PC-3 (cell line): ENCODE data around the gene CDH13. TPM values are rescaled to one million over a fixed set of nuclear protein-coding genes. Genes with fewer than 3 reads are reported as not detected.

ENCODE experiments used
- ATAC-seq: fragments of 200-7000 bp; cut with Tn5 transposase; 2 replicates; pipeline ENCODE4 v1.9.1; 2020; ENCODE audit warnings: mild to moderate bottlenecking, moderate library complexity
- BruUV-seq: library from RNA; stranded (reverse); fragments of 400-500 nt; replicated peaks from 2 replicates; lab custom pipeline; 2021; lab: Mats Ljungman, UMichigan
- CTCF ChIA-PET: fragments of 300-600 bp; sonication (Branson Sonifier 250); formaldehyde crosslinking; loops from one replicate; lab custom pipeline; 2022; ENCODE audit warnings: antibody characterized with exemption; lab: Charles Lee
- POLR2A ChIA-PET: fragments of 300-600 bp; sonication (Branson Sonifier 250); formaldehyde crosslinking; loops from one replicate; lab custom pipeline; 2022; ENCODE audit warnings: antibody characterized with exemption; ENCODE audit not compliant: unreplicated experiment; lab: Charles Lee
- DNase-seq: peaks from one replicate; pipeline ENCODE4 v3.0.0-alpha.2; 2015
- H2AFZ ChIP-seq: fragments of 300-600 bp; sonication (generic); 2 replicates; pipeline ENCODE4 v1.6.0; 2016; ENCODE audit warnings: antibody characterized with exemption, low read length
- H3F3A ChIP-seq: fragments of 300-600 bp; sonication (generic); one replicate; pipeline ENCODE4 v1.6.0; 2017; ENCODE audit warnings: antibody characterized with exemption, low read length, control low read depth, mild to moderate bottlenecking; ENCODE audit not compliant: unreplicated experiment
- H3K27ac ChIP-seq: fragments of 300-600 bp; sonication (generic); 2 replicates; pipeline ENCODE4 v1.5.1; 2016; ENCODE audit warnings: mild to moderate bottlenecking, low read length
- H3K27me3 ChIP-seq: fragments of 300-600 bp; sonication (generic); 2 replicates; pipeline ENCODE4 v1.6.1; 2016; ENCODE audit warnings: low read length, mixed read lengths
- H3K36me3 ChIP-seq: fragments of 300-600 bp; sonication (generic); 2 replicates; pipeline ENCODE4 v1.6.1; 2016; ENCODE audit warnings: low read depth, mixed run types, low read length, mixed read lengths
- H3K4me1 ChIP-seq: fragments of 300-600 bp; sonication (generic); 2 replicates; pipeline ENCODE4 v1.5.1; 2016; ENCODE audit warnings: low read length; ENCODE audit not compliant: insufficient read depth
- H3K4me2 ChIP-seq: fragments of 300-600 bp; sonication (generic); 2 replicates; pipeline ENCODE4 v1.6.0; 2016; ENCODE audit warnings: low read length
- H3K4me3 ChIP-seq: fragments of 300-600 bp; sonication (generic); 2 replicates; pipeline ENCODE4 v1.5.1; 2016; ENCODE audit warnings: mild to moderate bottlenecking, low read length, mixed read lengths
- H3K79me2 ChIP-seq: fragments of 300-600 bp; sonication (generic); 2 replicates; pipeline ENCODE4 v1.6.1; 2017; ENCODE audit warnings: low read length, mixed read lengths
- H3K9ac ChIP-seq: fragments of 300-600 bp; sonication (generic); 2 replicates; pipeline ENCODE4 v1.6.0; 2016; ENCODE audit warnings: mild to moderate bottlenecking, low read length
- H3K9me2 ChIP-seq: fragments of 300-600 bp; sonication (generic); replicated peaks from 2 replicates; pipeline ENCODE4 v1.6.1; 2016; ENCODE audit warnings: mixed run types, low read length, mixed read lengths
- H3K9me3 ChIP-seq: fragments of 300-600 bp; sonication (generic); 2 replicates; pipeline ENCODE4 v1.6.1; 2016; ENCODE audit warnings: low read length, mixed read lengths
- H4K20me1 ChIP-seq: fragments of 300-600 bp; sonication (generic); 2 replicates; pipeline ENCODE4 v1.6.1; 2016; ENCODE audit warnings: low read length, mixed read lengths
- CTCF ChIP-seq: fragments of 300-600 bp; sonication (generic); conservative IDR thresholded peaks from 2 replicates; pipeline ENCODE4 v1.5.1; 2017; ENCODE audit warnings: antibody characterized with exemption, low read depth, mild to moderate bottlenecking, low read length
- EZH2 ChIP-seq: fragments of 300-600 bp; sonication (generic); IDR thresholded peaks from one replicate; pipeline ENCODE4 v1.6.1; 2017; ENCODE audit warnings: antibody characterized with exemption, mild to moderate bottlenecking, low read length; ENCODE audit not compliant: unreplicated experiment
- EZH2phosphoT487 ChIP-seq: fragments of 300-600 bp; sonication (generic); IDR thresholded peaks from 2 replicates; pipeline ENCODE4 v1.6.1; 2018; ENCODE audit warnings: mild to moderate bottlenecking, antibody characterized with exemption, low read length, borderline replicate concordance
- intact Hi-C: fragments of 100-400 bp; cut with micrococcal nuclease; formaldehyde crosslinking; loops from 2 replicates; pipeline ENCODE4 v1.9.0; 2023
- total RNA-seq: library from RNA; depleted of rRNA; stranded (reverse); fragments of >200 nt; gene quantifications from 2 replicates; pipeline ENCODE4 v1.2.3, GENCODE V29; 2014

CDH13 gene
- total RNA-seq, 1 experiment from 2014 or later = 0.36 TPM

GRCh38 chr16:82751020-82751419 lies 124.3 kb downstream of the CDH13 start:
- TF ChIP-seq CTCF (no peak), EZH2 (no peak), EZH2phosphoT487 (no peak)
- no peaks in the 10 kb centered on the region for H4K20me1 ChIP-seq
- no peak overlapping the region for H3K4me3 ChIP-seq
- BruUV-seq = no TSS peak
- no peak overlapping the region for H3K9ac ChIP-seq
- no peak overlapping the region for H3K27ac ChIP-seq
- intact Hi-C loops = no loop called here
- no peak for ATAC-seq
- H3K4me1 ChIP-seq = no peaks in the 10 kb centered on the region
- no peaks in the 10 kb centered on the region for H3K9me2 ChIP-seq
- no peaks in the 10 kb centered on the region for H3K9me3 ChIP-seq
- no peaks in the 10 kb centered on the region for H3K36me3 ChIP-seq
- no peak overlapping the region for H2AFZ ChIP-seq
- POLR2A ChIA-PET = no interaction called here
- no peaks in the 10 kb centered on the region for H3K79me2 ChIP-seq
- H3K4me2 ChIP-seq = no peak overlapping the region
- CTCF ChIA-PET = no interaction called here
- DNase-seq = no peak
- no peaks in the 10 kb centered on the region for H3K27me3 ChIP-seq
- no peaks in the 10 kb centered on the region for H3F3A ChIP-seq

- H3F3A ChIP-seq = no peaks in the 10 kb centered on the region
- no peaks in the 10 kb centered on the region for H3K27me3 ChIP-seq
- no TSS peak for BruUV-seq
- H3K4me1 ChIP-seq = no peaks in the 10 kb centered on the region
- H3K9ac ChIP-seq = no peak overlapping the region
- no peaks in the 10 kb centered on the region for H3K9me2 ChIP-seq
- no peak overlapping the region for H3K27ac ChIP-seq
- CTCF ChIA-PET = no interaction called here
- H3K4me2 ChIP-seq = no peak overlapping the region
- H3K4me3 ChIP-seq = no peak overlapping the region
- H3K79me2 ChIP-seq = no peaks in the 10 kb centered on the region
- H3K9me3 ChIP-seq = no peaks in the 10 kb centered on the region
- POLR2A ChIA-PET = no interaction called here
- TF ChIP-seq EZH2 (no peak), EZH2phosphoT487 (no peak), CTCF (no peak)
- no peak for DNase-seq
- intact Hi-C loops = no loop called here
- H2AFZ ChIP-seq = no peak overlapping the region
- ATAC-seq = no peak
- no peaks in the 10 kb centered on the region for H4K20me1 ChIP-seq
- H3K36me3 ChIP-seq = no peaks in the 10 kb centered on the region
These were observed 125.4 kb downstream of the CDH13 start for GRCh38 chr16:82752172-82752571.

GRCh38 chr16:82753821-82754220 lies 127.1 kb downstream of the CDH13 start:
- CTCF ChIA-PET = no interaction called here
- no peaks in the 10 kb centered on the region for H3K9me2 ChIP-seq

More at GRCh38 chr16:82753821-82754220, 127.1 kb downstream of the CDH13 start:
- no peak overlapping the region for H3K4me2 ChIP-seq
- DNase-seq (peak; percentile 6), ATAC-seq (no peak)
- H3K9ac ChIP-seq = no peak overlapping the region
- no peaks in the 10 kb centered on the region for H3K36me3 ChIP-seq
- H3K4me3 ChIP-seq = no peak overlapping the region
- H4K20me1 ChIP-seq = no peaks in the 10 kb centered on the region
- intact Hi-C loops = no loop called here
- no peaks in the 10 kb centered on the region for H3K79me2 ChIP-seq
- TF ChIP-seq EZH2 (no peak), CTCF (no peak), EZH2phosphoT487 (no peak)
- BruUV-seq = no TSS peak
- no peaks in the 10 kb centered on the region for H3K4me1 ChIP-seq
- H2AFZ ChIP-seq = no peak overlapping the region
- no peaks in the 10 kb centered on the region for H3F3A ChIP-seq
- H3K27ac ChIP-seq = no peak overlapping the region
- POLR2A ChIA-PET = no interaction called here
- no peaks in the 10 kb centered on the region for H3K27me3 ChIP-seq
- no peaks in the 10 kb centered on the region for H3K9me3 ChIP-seq
